Ovary (tissue), 9 donors: ENCODE data around the gene SERINC5. TPM values are rescaled to one million over a fixed set of nuclear protein-coding genes. Genes with fewer than 3 reads are reported as not detected.

Source experiments
- DNase-seq, 5 donors: peaks; one replicate each; pipeline ENCODE4 v3.0.0-alpha.2; 2019 to 2020
- H3K27ac ChIP-seq, 2 donors: fragments of 200-600 bp; one replicate each; pipeline versions ENCODE4 v1.5.1 to v1.8.0; 2019 to 2022
- H3K27me3 ChIP-seq: fragments of 200-600 bp; one replicate; pipeline ENCODE4 v1.8.0; 2022
- H3K36me3 ChIP-seq: fragments of 200-600 bp; sonication (generic); one replicate; pipeline ENCODE4 v1.5.1; 2019
- H3K4me1 ChIP-seq: one replicate; pipeline ENCODE4 v1.8.1; 2013; ENCODE audit warnings: mild to moderate bottlenecking, moderate library complexity; ENCODE audit not compliant: insufficient read depth
- H3K4me3 ChIP-seq: fragments of 200-600 bp; sonication (generic); one replicate; pipeline ENCODE4 v1.5.1; 2017
- H3K9me3 ChIP-seq, 2 donors: fragments of 200-600 bp in 1 of 2; sonication (generic) in 1 of 2; one replicate each; pipeline versions ENCODE4 v1.5.1 to v1.8.1; 2013 to 2019; ENCODE audit warnings: mild to moderate bottlenecking in 1 of 2, moderate library complexity in 1 of 2
- CTCF ChIP-seq, 3 donors: fragments of 450-650 bp in 2 of 3; fragments of 200-600 bp in 1 of 3; IDR thresholded peaks; one replicate each; pipeline versions ENCODE4 v1.5.1 to v1.8.0; 2016 to 2022; ENCODE audit warnings: antibody characterized with exemption in 3 of 3, mild to moderate bottlenecking in 1 of 3
- EP300 ChIP-seq: sonication (generic); formaldehyde crosslinking; IDR thresholded peaks from one replicate; pipeline ENCODE4 v1.6.1; 2017; ENCODE audit warnings: antibody characterized with exemption
- POLR2A ChIP-seq: fragments of 450-650 bp; IDR thresholded peaks from one replicate; pipeline ENCODE4 v1.6.1; 2017; ENCODE audit warnings: antibody characterized with exemption, mild to moderate bottlenecking, moderate library complexity
- WGBS, 3 donors: extraction: QIAGEN DNeasy Blood & Tissue Kit in 1 of 3; methylation state at CpG; one replicate each; pipeline versions ENCODE4 v1.1.5 to v1.1.7; 2013 to 2017; 5-methylcytosine and 5-hydroxymethylcytosine counted together
- intact Hi-C, 4 donors: fragments of 100-400 bp; cut with DNase I; formaldehyde crosslinking; loops; one replicate each; pipeline versions ENCODE4 v1.11.0 to v1.15.1; 2022 to 2023
- polyA plus RNA-seq, 2 donors: library from polyadenylated mRNA; stranded (reverse); fragments of 200-250 nt in 1 of 2; fragments of 350-450 nt in 1 of 2; fragmentation: Illumina TruSeq in 1 of 2; extraction: RNeasy Lipid Tissue Mini Kit (QIAGEN cat#74804) in 1 of 2; gene quantifications; one replicate each; pipeline ENCODE4 v1.2.3, GENCODE V29; 2013 to 2014
- total RNA-seq, 7 donors: library from RNA; depleted of rRNA in 2 of 7; stranded (reverse); fragments of >200 nt in 2 of 7; fragmentation: NEBNext Ultra II Directional in 3 of 7; extraction: Animal tissue kit (Norgen Biotek cat#: 25700) in 3 of 7; gene quantifications; one replicate each; pipeline versions ENCODE4 v1.1.0 to v1.2.4, GENCODE V29; 2016 to 2023
- donor health status: DM: no; HTN: no; CAD: no; lungs with moderate emphysema.
- donor health status: DM: no; HTN: no; CAD: no.
- donor health status: Bipolar disorder and iron deficiency.
- donor health status: DM: yes; HTN: yes; CAD: no.
- donor health status: DM: no; HTN: no; CAD: no.
- donor health status: DM: yes; HTN: yes; CAD: no.

Gene SERINC5
- total and polyA plus RNA-seq, 9 donors, result 12.7 to 88.7 (median 44.5) TPM

- intact Hi-C loops, result no loop called here
- H3K27ac ChIP-seq, result no peak overlapping the region
- H3K27me3 ChIP-seq, result no peaks in the 10 kb centered on the region
- no peaks in the 10 kb centered on the region for H3K36me3 ChIP-seq
- TF ChIP-seq EP300 (no peak), CTCF (IDR thresholded peaks at IDR 0.05) (no peak)
- no peak overlapping the region for H3K4me3 ChIP-seq
- no peak for DNase-seq
- 93 to 95% (median 93%) methylated on average over 5 of the region's 5 CpGs for WGBS, 3 donors
- H3K4me1 ChIP-seq, result peaks cover 8% of the 10 kb centered on the region
- H3K9me3 ChIP-seq, result no peaks in the 10 kb centered on the region
Observed at GRCh38 chr5:80068246-80068636, 187.6 kb downstream of the SERINC5 start.

- TF ChIP-seq POLR2A (no peak), CTCF (IDR thresholded peaks at IDR 0.05) (no peak), EP300 (no peak)
- H3K4me1 ChIP-seq, result peaks cover 8% of the 10 kb centered on the region
- 95% methylated on average over 8 of the region's 8 CpGs for WGBS, 3 donors
- intact Hi-C loops, result no loop called here
- no peaks in the 10 kb centered on the region for H3K9me3 ChIP-seq
- no peaks in the 10 kb centered on the region for H3K27me3 ChIP-seq
- no peak overlapping the region for H3K4me3 ChIP-seq
- no peak overlapping the region for H3K27ac ChIP-seq
- H3K36me3 ChIP-seq, result no peaks in the 10 kb centered on the region
- DNase-seq, result no peak
Observed at GRCh38 chr5:80067531-80068245, 188.2 kb downstream of the SERINC5 start.

- intact Hi-C loops, result no loop called here
- Histone ChIP-seq H3K9me3 (no peaks in the 10 kb centered on the region), H3K4me1 (peaks cover 8% of the 10 kb centered on the region), H3K27ac (no peak overlapping the region), H3K27me3 (no peaks in the 10 kb centered on the region), H3K4me3 (no peak overlapping the region), H3K36me3 (no peaks in the 10 kb centered on the region)
- TF ChIP-seq EP300, result no peak
- TF ChIP-seq CTCF (IDR thresholded peaks at IDR 0.05), result no peak
- no peak for TF ChIP-seq POLR2A
- no peak for DNase-seq
- 86 to 94% (median 91%) methylated on average over 2 of the region's 2 CpGs for WGBS, 3 donors
Observed at GRCh38 chr5:80067016-80067415, 188.8 kb downstream of the SERINC5 start.

GRCh38 chr5:80064124-80064523 is 191.7 kb downstream of the SERINC5 start:
- Histone ChIP-seq H3K27me3 (no peaks in the 10 kb centered on the region), H3K9me3 (no peaks in the 10 kb centered on the region), H3K4me3 (no peak overlapping the region), H3K4me1 (peaks cover 3% of the 10 kb centered on the region), H3K36me3 (no peaks in the 10 kb centered on the region), H3K27ac (no peak overlapping the region)
- TF ChIP-seq EP300 (no peak), POLR2A (no peak), CTCF (IDR thresholded peaks at IDR 0.05) (no peak)
- intact Hi-C loops, result no loop called here
- no peak for DNase-seq

Other genes with a start within 250 kb of the SERINC5 start
- 10 to 100 TPM in 1 of 7 donors, 1 to 10 TPM in 6; 1.9 to 10.9 (median 4.6) TPM for gene THBS4, start 220.7 kb downstream of the SERINC5 start, total RNA-seq
- 10 to 100 TPM in 1 of 2 donors, 1 to 10 TPM in 1; 9.7 to 89.6 TPM for gene THBS4, start 220.7 kb downstream of the SERINC5 start, polyA plus RNA-seq
- not detected for gene SPZ1, start 64.0 kb upstream of the SERINC5 start, total RNA-seq
- gene SPZ1, start 64.0 kb upstream of the SERINC5 start, polyA plus RNA-seq, result not detected
- 10 to 100 TPM; 29.9 to 59.0 (median 46.6) TPM for gene ZFYVE16, start 152.0 kb upstream of the SERINC5 start, total RNA-seq
- 10 to 100 TPM; 17.0 to 23.7 TPM for gene ZFYVE16, start 152.0 kb upstream of the SERINC5 start, polyA plus RNA-seq
- gene FAM151B, start 232.1 kb upstream of the SERINC5 start, total RNA-seq, result 1 to 10 TPM; 1.7 to 3.9 (median 2.5) TPM
- gene FAM151B, start 232.1 kb upstream of the SERINC5 start, polyA plus RNA-seq, result 1 to 10 TPM in 1 of 2 donors, under 1 TPM in 1; 0.82 to 1.3 TPM